Keratinocyte (primary cell): ENCODE measurements around the gene TSPAN18. TPM values are rescaled to one million over a fixed set of nuclear protein-coding genes. Genes with fewer than 3 reads are reported as not detected.
A peak's percentile ranks its signal among the peaks of the same experiment; 100 is the strongest.

ENCODE experiments used
- DNase-seq: peaks from one replicate; pipeline ENCODE4 v3.0.0-alpha.2; 2011; ENCODE audit warnings: low read depth, missing footprints, low spot score
- FAIRE-seq: peaks from 2 replicates; lab custom pipeline; 2011; peaks lifted over from hg19 to GRCh38; lab: Jason Lieb, UNC
- H2AFZ ChIP-seq: 2 replicates; pipeline ENCODE4 v1.6.0; 2012; ENCODE audit warnings: low read length, control low read depth, inconsistent platforms; ENCODE audit not compliant: control insufficient read depth
- H3K27ac ChIP-seq: 2 replicates; pipeline ENCODE4 v1.5.1; 2011; ENCODE audit warnings: low read length; ENCODE audit not compliant: control insufficient read depth, insufficient read depth
- H3K27me3 ChIP-seq: 3 replicates; pipeline ENCODE4 v1.6.0; 2011; ENCODE audit warnings: low read length; ENCODE audit not compliant: control insufficient read depth, insufficient read depth; ENCODE audit errors: extremely low read depth
- H3K36me3 ChIP-seq, 2 experiments: 2 replicates in 1 of 2; 3 replicates in 1 of 2; pipeline ENCODE4 v1.5.1; 2011; ENCODE audit warnings: low read length in 2 of 2, mild to moderate bottlenecking in 1 of 2; ENCODE audit not compliant: control insufficient read depth in 2 of 2, insufficient read depth in 2 of 2; ENCODE audit errors: extremely low read depth in 1 of 2
- H3K4me1 ChIP-seq: 3 replicates; pipeline ENCODE4 v1.5.1; 2011; ENCODE audit warnings: low read length; ENCODE audit not compliant: control insufficient read depth, insufficient read depth; ENCODE audit errors: extremely low read depth
- H3K4me2 ChIP-seq: 3 replicates; pipeline ENCODE4 v1.6.0; 2011; ENCODE audit warnings: low read depth, low read length; ENCODE audit not compliant: control insufficient read depth, insufficient read depth; ENCODE audit errors: extremely low read depth
- H3K4me3 ChIP-seq, 3 experiments: fragments of 200-600 bp in 1 of 3; sonication (generic) in 1 of 3; 2 replicates in 2 of 3; 3 replicates in 1 of 3; pipeline ENCODE4 v1.5.1; 2011 to 2016; ENCODE audit warnings: low read length in 3 of 3, mild to moderate bottlenecking in 3 of 3, control low read depth in 2 of 3, inconsistent platforms in 1 of 3, low read depth in 1 of 3, mixed read lengths in 1 of 3, mixed run types in 1 of 3, moderate library complexity in 1 of 3; ENCODE audit not compliant: control insufficient read depth in 2 of 3, insufficient read depth in 2 of 3; ENCODE audit errors: extremely low read depth in 1 of 3
- H3K79me2 ChIP-seq: 2 replicates; pipeline ENCODE4 v1.6.0; 2012; ENCODE audit warnings: low read length; ENCODE audit not compliant: control insufficient read depth, insufficient read depth
- H3K9ac ChIP-seq: 3 replicates; pipeline ENCODE4 v1.6.0; 2011; ENCODE audit warnings: low read length; ENCODE audit not compliant: control insufficient read depth, insufficient read depth; ENCODE audit errors: extremely low read depth
- H3K9me1 ChIP-seq: 3 replicates; pipeline ENCODE4 v1.6.0; 2011; ENCODE audit warnings: low read length; ENCODE audit not compliant: control insufficient read depth, insufficient read depth; ENCODE audit errors: extremely low read depth
- H3K9me3 ChIP-seq: 2 replicates; pipeline ENCODE4 v1.5.1; 2012; ENCODE audit warnings: low read depth, low read length; ENCODE audit not compliant: control insufficient read depth
- H4K20me1 ChIP-seq: 3 replicates; pipeline ENCODE4 v1.6.0; 2011; ENCODE audit warnings: low read length; ENCODE audit not compliant: control insufficient read depth, insufficient read depth; ENCODE audit errors: extremely low read depth
- CTCF ChIP-seq, 3 experiments: IDR thresholded peaks in 1 of 3; conservative IDR thresholded peaks in 1 of 3; optimal IDR thresholded peaks in 1 of 3; 2 replicates in 2 of 3; 3 replicates in 1 of 3; pipeline versions ENCODE3 to v1.5.1; 2011; ENCODE audit warnings: low read length in 3 of 3, mild to moderate bottlenecking in 3 of 3, moderate library complexity in 2 of 3, control low read depth in 1 of 3, inconsistent platforms in 1 of 3; ENCODE audit not compliant: insufficient read depth in 2 of 3; ENCODE audit errors: extremely low read depth in 1 of 3
- EZH2 ChIP-seq: IDR thresholded peaks from one replicate; pipeline ENCODE4 v1.6.1; 2012; ENCODE audit warnings: inconsistent platforms, mild to moderate bottlenecking, low read length, moderate library complexity
- dilution Hi-C: fragments of 300-500 bp; cut with MboI; formaldehyde crosslinking; loops from one replicate; pipeline ENCODE4 v1.7.0; 2020; ENCODE audit warnings: low sequenced_read_pairs; ENCODE audit not compliant: extremely low pct_ligation_motif_present
- polyA plus RNA-seq, 5 experiments: library from polyadenylated mRNA; depleted of rRNA in 3 of 5; stranded (reverse) in 3 of 5; stranded (forward) in 1 of 5; unstranded in 1 of 5; fragments of >200 nt; gene quantifications; 1 replicate in 1 of 5; 2 replicates in 3 of 5; 3 replicates in 1 of 5; pipeline versions ENCODE4 v1.2.1 to v1.2.3, GENCODE V29; 2011 to 2012; ENCODE audit warnings: missing spikeins in 2 of 5, low read depth in 1 of 5, low replicate concordance in 1 of 5

TSPAN18 gene
- polyA plus RNA-seq, 1 donor (not counting 4 experiments of a cell fraction or from before 2014, with no cell fraction given): not detected

GRCh38 chr11:44927174-44927661, 200.5 kb downstream of the TSPAN18 start:
- Histone ChIP-seq H3K36me3 (no peaks in the 10 kb centered on the region), H3K27me3 (peaks cover 23% of the 10 kb centered on the region), H3K4me3 (no peak overlapping the region), H3K4me1 (peaks cover 4% of the 10 kb centered on the region), H3K79me2 (no peaks in the 10 kb centered on the region), H3K4me2 (peak overlapping the region; percentile 56), H3K27ac (no peak overlapping the region), H2AFZ (peak overlapping the region; percentile 53), H3K9me1 (no peaks in the 10 kb centered on the region), H3K9me3 (no peaks in the 10 kb centered on the region), H4K20me1 (peaks cover 9% of the 10 kb centered on the region), H3K9ac (no peak overlapping the region)
- FAIRE-seq (no peak), DNase-seq (no peak)
- dilution Hi-C loops: loop anchor here (25.0 kb wide), 1 partner anchor 410 kb away; no protein-coding TSS in a partner anchor
- TF ChIP-seq EZH2: no peak
- TF ChIP-seq CTCF (optimal IDR thresholded peaks at IDR 0.05 in 1 of 3, IDR thresholded peaks at IDR 0.05 in 1 of 3, conservative IDR thresholded peaks at IDR 0.05 in 1 of 3; ENCODE audit: extremely low read depth in 1 of 3, insufficient read depth in 2 of 3, low read length in 3 of 3): peak; percentile 85 to 91 (median 88)

GRCh38 chr11:44928144-44928543, 201.4 kb downstream of the TSPAN18 start:
- no peak overlapping the region for H3K4me3 ChIP-seq
- no peak overlapping the region for H3K4me2 ChIP-seq
- H3K27me3 ChIP-seq: peaks cover 17% of the 10 kb centered on the region
- H3K9ac ChIP-seq: no peak overlapping the region
- peaks cover 4% of the 10 kb centered on the region for H3K4me1 ChIP-seq
- no peak overlapping the region for H3K27ac ChIP-seq
- FAIRE-seq (no peak), DNase-seq (no peak)
- H3K9me1 ChIP-seq: no peaks in the 10 kb centered on the region
- peaks cover 9% of the 10 kb centered on the region for H4K20me1 ChIP-seq
- no peaks in the 10 kb centered on the region for H3K79me2 ChIP-seq
- dilution Hi-C loops: loop anchor here (25.0 kb wide), 1 partner anchor 409 kb away; no protein-coding TSS in a partner anchor
- no peak overlapping the region for H2AFZ ChIP-seq
- no peaks in the 10 kb centered on the region for H3K9me3 ChIP-seq
- no peaks in the 10 kb centered on the region for H3K36me3 ChIP-seq
- no peak for TF ChIP-seq CTCF (optimal IDR thresholded peaks at IDR 0.05 in 1 of 3, IDR thresholded peaks at IDR 0.05 in 1 of 3, conservative IDR thresholded peaks at IDR 0.05 in 1 of 3; ENCODE audit: extremely low read depth in 1 of 3, insufficient read depth in 2 of 3, low read length in 3 of 3)
- no peak for TF ChIP-seq EZH2
